GM18517 (cell line): ENCODE results near the gene SYAP1.
"Not testable (repeated sequence)": the region's sequence is repeated elsewhere in the genome, so short reads cannot be mapped to it uniquely, and the experiment has no call there.

Experiments used
- ATAC-seq: cut with Tn5 transposase; IDR thresholded peaks from one replicate; pipeline ENCODE4 v1.9.1; 2021; ENCODE audit warnings: mild to moderate bottlenecking, moderate library complexity; ENCODE audit not compliant: unreplicated experiment

The SYAP1 gene

GRCh38 chrX:16722481-16722880 lies 3.1 kb downstream of the SYAP1 start:
- no peak for ATAC-seq

GRCh38 chrX:16725072-16725471 lies 5.7 kb downstream of the SYAP1 start:
- no peak for ATAC-seq

- peak; percentile 80 for ATAC-seq
Observed at GRCh38 chrX:16726347-16726988, 7.1 kb downstream of the SYAP1 start.

GRCh38 chrX:16727637-16728036 lies 8.2 kb downstream of the SYAP1 start:
- no peak for ATAC-seq

GRCh38 chrX:16730450-16730849 lies 11.0 kb downstream of the SYAP1 start:
- ATAC-seq: no peak

- no peak for ATAC-seq
Observed at GRCh38 chrX:16733013-16733412, 13.6 kb downstream of the SYAP1 start.

- ATAC-seq: no peak
Observed at GRCh38 chrX:16737024-16737423, 17.6 kb downstream of the SYAP1 start.

GRCh38 chrX:16739574-16739973 lies 20.2 kb downstream of the SYAP1 start:
- ATAC-seq: no peak

- ATAC-seq: no peak
Observed at GRCh38 chrX:16743604-16744325, 24.4 kb downstream of the SYAP1 start.

GRCh38 chrX:16745102-16745501 lies 25.7 kb downstream of the SYAP1 start:
- ATAC-seq: no peak

GRCh38 chrX:16745659-16746058 lies 26.2 kb downstream of the SYAP1 start:
- ATAC-seq: no peak

- ATAC-seq: no peak
Observed at GRCh38 chrX:16748425-16748824, 29.0 kb downstream of the SYAP1 start.

GRCh38 chrX:16750136-16750535 lies 30.7 kb downstream of the SYAP1 start:
- no peak for ATAC-seq

- ATAC-seq: no peak
Observed at GRCh38 chrX:16754019-16754418, 34.6 kb downstream of the SYAP1 start.

GRCh38 chrX:16756724-16757123 lies 37.3 kb downstream of the SYAP1 start:
- ATAC-seq: no peak

- ATAC-seq: not testable (repeated sequence)
Observed at GRCh38 chrX:16761500-16761899, 42.1 kb downstream of the SYAP1 start.

- ATAC-seq: no peak
Observed at GRCh38 chrX:16762579-16762978, 43.2 kb downstream of the SYAP1 start.

- no peak for ATAC-seq
Observed at GRCh38 chrX:16765594-16765993, 46.2 kb downstream of the SYAP1 start.

GRCh38 chrX:16770970-16771482 lies 51.6 kb downstream of the SYAP1 start:
- ATAC-seq: no peak

- ATAC-seq: no peak
Observed at GRCh38 chrX:16771483-16772398, 52.3 kb downstream of the SYAP1 start.

GRCh38 chrX:16772460-16772859 lies 53.0 kb downstream of the SYAP1 start:
- ATAC-seq: no peak
